ENCODE measurements around the gene SYNDIG1. TPM values are rescaled to one million over a fixed set of nuclear protein-coding genes. Genes with fewer than 3 reads are reported as not detected.

The SYNDIG1 gene
- polyA plus RNA-seq, 1 experiment, result 1.7 TPM

DNA sequence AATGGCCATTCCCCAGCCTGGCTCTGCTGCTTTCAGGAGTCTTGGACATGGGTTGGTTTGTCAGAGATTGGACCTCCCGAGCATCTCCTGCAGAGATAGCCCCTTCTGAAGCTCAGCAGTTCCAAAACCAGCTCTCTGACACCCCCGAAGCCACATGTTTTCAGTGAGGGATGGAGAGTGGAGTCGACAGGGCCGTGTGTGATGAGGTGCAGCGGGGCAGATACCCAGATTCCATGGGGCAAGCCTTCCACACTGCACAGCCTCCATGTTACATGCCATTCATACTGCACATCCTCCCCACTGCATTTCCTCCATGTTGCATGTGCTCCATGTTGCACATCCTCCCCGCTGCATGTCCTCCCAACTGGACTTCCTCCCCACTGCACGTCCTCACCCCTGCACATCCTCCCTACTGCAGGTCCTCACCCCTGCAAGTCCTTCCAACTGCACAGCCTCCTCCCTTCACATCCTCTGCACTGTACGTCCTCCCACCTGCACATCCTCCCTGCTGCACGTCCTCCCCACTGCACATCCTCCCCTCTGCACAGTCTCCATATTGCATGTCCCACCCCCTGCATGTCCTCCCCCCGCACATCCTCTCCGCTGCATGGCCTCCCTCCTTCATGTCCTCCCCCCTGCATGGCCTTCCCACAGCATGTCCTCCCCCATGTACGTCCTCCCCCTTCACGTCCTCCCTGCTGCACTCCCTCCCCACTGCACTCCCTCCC is 112.2 kb downstream of the SYNDIG1 start:
- ChIA-PET POLR2A (no interaction called here), CTCF (no interaction called here)
- TF ChIP-seq, protein P1, sequence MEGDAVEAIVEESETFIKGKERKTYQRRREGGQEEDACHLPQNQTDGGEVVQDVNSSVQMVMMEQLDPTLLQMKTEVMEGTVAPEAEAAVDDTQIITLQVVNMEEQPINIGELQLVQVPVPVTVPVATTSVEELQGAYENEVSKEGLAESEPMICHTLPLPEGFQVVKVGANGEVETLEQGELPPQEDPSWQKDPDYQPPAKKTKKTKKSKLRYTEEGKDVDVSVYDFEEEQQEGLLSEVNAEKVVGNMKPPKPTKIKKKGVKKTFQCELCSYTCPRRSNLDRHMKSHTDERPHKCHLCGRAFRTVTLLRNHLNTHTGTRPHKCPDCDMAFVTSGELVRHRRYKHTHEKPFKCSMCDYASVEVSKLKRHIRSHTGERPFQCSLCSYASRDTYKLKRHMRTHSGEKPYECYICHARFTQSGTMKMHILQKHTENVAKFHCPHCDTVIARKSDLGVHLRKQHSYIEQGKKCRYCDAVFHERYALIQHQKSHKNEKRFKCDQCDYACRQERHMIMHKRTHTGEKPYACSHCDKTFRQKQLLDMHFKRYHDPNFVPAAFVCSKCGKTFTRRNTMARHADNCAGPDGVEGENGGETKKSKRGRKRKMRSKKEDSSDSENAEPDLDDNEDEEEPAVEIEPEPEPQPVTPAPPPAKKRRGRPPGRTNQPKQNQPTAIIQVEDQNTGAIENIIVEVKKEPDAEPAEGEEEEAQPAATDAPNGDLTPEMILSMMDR (IDR thresholded peaks at IDR 0.05; ENCODE audit: insufficient read depth, low read depth, low read length), result no peak

DNA sequence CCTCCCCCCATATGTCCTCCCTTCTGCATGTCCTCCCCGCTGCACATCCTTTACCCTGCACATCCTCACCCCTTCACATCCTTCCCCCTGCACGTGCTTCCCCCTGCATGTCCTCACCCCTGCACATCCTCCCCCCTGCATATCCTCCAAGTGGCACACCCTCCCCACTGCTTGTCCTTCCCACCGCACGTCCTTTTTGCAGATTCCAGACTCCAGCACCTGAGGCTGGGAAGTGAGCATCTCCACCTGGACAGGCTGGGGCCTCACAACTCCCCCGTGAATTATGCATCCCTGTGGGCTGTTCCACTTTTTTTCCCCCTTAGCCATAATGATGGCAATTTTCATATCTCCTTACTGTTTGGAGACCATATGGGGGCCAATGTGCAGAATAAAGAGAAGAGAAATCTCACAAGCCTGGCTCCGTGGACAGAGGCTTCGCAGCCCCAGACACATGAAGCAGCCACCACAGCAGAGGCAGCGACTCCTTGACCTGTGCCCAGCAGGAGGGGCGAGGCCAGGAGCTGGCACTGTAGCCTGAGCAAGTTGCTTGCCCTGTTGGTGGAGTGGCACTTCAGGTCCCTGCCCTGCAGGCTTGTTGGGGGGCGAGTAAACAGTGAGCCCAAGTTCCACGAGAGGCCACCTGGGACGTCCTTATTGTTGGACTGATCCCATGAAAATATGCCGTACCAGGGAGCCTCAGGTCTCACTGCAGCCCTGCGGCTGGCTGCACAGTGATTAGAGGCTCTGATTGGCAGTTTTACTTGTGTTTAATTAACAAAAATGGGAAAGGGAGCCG is 113.1 kb downstream of the SYNDIG1 start:
- TF ChIP-seq, protein P1 (IDR thresholded peaks at IDR 0.05; ENCODE audit: insufficient read depth, low read depth, low read length), result no peak
- DNase-seq (ENCODE audit: low read depth), result no peak
- Histone ChIP-seq H3K27me3 (ENCODE audit: control insufficient read depth, insufficient read depth, low read length) (no peaks in the 10 kb centered on the region), H3K36me3 (ENCODE audit: control insufficient read depth, insufficient read depth, low read length) (no peaks in the 10 kb centered on the region), H3K4me3 (ENCODE audit: low read depth, low read length) (no peak overlapping the region)
- ChIA-PET CTCF (no interaction called here), POLR2A (no interaction called here)

More for the DNA sequence above, 112.2 kb downstream of the SYNDIG1 start:
- H3K36me3 ChIP-seq (ENCODE audit: control insufficient read depth, insufficient read depth, low read length), result no peaks in the 10 kb centered on the region
- no peak for DNase-seq (ENCODE audit: low read depth)
- H3K27me3 ChIP-seq (ENCODE audit: control insufficient read depth, insufficient read depth, low read length), result no peaks in the 10 kb centered on the region
- H3K4me3 ChIP-seq (ENCODE audit: low read depth, low read length), result no peak overlapping the region

DNA sequence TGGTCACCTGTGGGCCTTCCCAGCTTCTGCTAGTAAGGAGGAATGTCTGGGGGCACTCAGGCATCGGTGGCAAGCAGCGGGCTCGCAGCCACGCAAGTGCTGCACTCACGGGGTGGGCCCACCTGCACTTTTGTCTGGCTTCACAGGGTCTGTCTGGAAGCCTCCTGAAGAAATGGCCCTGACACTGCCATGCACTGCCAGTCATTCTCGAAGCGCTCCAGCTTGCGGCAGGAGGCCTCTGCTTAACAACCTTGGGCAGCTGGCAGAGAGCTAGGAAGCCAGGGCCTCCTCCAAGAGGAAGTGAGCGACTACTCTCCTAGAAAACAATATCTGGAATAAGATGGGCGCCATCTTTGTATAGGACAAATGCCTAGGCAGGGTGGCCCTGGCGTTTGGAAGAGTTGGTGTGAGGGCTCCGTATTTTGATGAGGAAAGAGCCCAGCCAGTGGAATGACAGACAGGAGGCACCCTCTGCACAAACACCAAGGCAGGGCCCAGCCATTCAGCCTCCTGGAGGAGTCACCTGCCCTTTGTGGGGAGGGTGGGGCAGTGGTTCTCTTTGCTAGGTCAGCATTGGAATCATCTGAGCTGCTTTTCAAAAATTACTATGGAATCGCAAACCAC is 113.9 kb downstream of the SYNDIG1 start:
- ChIA-PET POLR2A (no interaction called here), CTCF (no interaction called here)
- TF ChIP-seq, protein P1 (IDR thresholded peaks at IDR 0.05; ENCODE audit: insufficient read depth, low read depth, low read length), result no peak

DNA sequence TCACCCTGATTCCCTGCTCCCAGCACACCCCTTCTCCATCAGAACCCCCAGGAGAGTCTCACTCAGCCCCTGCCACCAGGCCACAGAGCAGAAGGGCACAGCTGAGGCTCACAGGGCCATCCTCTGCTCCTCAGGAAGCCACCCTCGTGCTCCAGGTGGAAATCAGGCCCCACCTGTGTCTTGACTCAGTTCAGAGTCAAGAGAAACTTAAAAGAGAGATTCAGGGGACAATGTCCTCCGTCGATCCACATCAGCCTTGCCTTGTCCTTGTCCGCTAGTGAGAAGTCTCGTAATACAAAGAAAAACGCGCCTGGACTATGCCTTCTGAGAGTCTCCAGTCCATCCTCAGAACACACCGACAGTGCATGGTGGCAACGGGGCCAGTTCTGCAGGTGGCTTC is 114.6 kb downstream of the SYNDIG1 start:
- TF ChIP-seq, protein P1 (IDR thresholded peaks at IDR 0.05; ENCODE audit: insufficient read depth, low read depth, low read length), result no peak
- H3K4me3 ChIP-seq (ENCODE audit: low read depth, low read length), result no peak overlapping the region
- ChIA-PET CTCF (no interaction called here), POLR2A (no interaction called here)
- no peaks in the 10 kb centered on the region for H3K36me3 ChIP-seq (ENCODE audit: control insufficient read depth, insufficient read depth, low read length)
- no peaks in the 10 kb centered on the region for H3K27me3 ChIP-seq (ENCODE audit: control insufficient read depth, insufficient read depth, low read length)
- DNase-seq (ENCODE audit: low read depth), result no peak

More for the DNA sequence above, 113.9 kb downstream of the SYNDIG1 start:
- Histone ChIP-seq H3K4me3 (ENCODE audit: low read depth, low read length) (no peak overlapping the region), H3K36me3 (ENCODE audit: control insufficient read depth, insufficient read depth, low read length) (no peaks in the 10 kb centered on the region), H3K27me3 (ENCODE audit: control insufficient read depth, insufficient read depth, low read length) (no peaks in the 10 kb centered on the region)
- no peak for DNase-seq (ENCODE audit: low read depth)

Measured in BJ (cell line).